ENCODE measurements around the gene SYT15.
"Not testable (repeated sequence)": the region's sequence is repeated elsewhere in the genome, so short reads cannot be mapped to it uniquely, and the experiment has no call there.

The SYT15 gene

DNA sequence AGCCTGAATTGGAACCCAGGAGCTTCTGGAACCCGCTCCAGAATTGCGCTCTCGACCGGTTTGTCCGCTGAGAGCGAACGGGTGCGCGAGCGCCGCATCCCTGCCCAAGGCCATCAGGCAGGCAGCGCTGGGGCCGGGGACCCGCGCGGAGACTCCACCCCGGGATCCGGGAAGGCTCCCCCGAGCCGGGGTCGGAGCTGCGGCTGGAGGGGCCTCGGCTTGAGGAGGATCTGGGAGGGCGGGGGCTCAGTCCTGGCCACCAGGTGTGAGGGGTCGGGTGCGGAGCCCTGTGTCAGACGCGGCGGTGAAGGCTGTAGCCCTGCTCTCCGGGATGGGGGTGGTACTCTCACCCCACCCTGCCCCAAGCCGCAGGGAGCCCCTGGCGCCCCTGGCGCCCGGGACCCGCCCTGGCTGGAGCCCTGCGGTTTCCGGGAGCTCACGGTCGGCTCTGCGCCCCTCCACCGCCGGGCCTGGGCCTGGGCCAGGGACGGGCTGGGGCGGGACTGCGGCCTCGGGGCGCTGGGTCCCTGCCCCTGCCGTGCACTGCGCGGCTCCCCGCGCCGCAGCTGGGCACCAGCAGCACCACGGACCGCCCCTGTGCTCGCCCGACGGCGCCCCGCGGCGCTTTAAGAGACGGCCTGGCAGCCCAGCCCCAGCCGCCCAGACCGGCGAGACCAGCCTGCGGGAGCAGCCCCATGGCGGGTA is at the start of gene SYT15:
Gene SYT15, plus strand, starts transcription at position 655 of the 705 bp plus-strand sequence. Its CDS starts 41 bp downstream, at position 696.
- not testable (repeated sequence) for DNase-seq

DNA sequence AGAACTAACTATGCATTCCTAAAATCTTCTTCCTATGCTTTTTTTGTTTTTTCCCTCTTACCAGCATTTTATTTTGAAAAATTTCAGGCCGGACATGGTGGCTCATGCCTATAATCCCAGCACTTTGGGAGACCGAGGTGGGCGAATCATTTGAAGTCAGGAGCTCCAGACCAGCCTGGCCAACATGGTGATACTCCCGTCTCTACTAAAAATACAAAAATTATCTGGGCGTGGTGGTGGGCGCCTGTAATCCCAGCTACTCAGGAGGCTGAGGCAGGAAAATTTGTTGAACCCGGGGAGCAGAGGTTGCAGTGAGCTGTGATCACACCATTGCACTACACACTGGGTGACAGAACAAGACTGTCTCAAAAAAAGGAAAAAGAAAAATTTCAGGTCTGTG is 49.2 kb upstream of the SYT15 start:
- DNase-seq: not testable (repeated sequence)

DNA sequence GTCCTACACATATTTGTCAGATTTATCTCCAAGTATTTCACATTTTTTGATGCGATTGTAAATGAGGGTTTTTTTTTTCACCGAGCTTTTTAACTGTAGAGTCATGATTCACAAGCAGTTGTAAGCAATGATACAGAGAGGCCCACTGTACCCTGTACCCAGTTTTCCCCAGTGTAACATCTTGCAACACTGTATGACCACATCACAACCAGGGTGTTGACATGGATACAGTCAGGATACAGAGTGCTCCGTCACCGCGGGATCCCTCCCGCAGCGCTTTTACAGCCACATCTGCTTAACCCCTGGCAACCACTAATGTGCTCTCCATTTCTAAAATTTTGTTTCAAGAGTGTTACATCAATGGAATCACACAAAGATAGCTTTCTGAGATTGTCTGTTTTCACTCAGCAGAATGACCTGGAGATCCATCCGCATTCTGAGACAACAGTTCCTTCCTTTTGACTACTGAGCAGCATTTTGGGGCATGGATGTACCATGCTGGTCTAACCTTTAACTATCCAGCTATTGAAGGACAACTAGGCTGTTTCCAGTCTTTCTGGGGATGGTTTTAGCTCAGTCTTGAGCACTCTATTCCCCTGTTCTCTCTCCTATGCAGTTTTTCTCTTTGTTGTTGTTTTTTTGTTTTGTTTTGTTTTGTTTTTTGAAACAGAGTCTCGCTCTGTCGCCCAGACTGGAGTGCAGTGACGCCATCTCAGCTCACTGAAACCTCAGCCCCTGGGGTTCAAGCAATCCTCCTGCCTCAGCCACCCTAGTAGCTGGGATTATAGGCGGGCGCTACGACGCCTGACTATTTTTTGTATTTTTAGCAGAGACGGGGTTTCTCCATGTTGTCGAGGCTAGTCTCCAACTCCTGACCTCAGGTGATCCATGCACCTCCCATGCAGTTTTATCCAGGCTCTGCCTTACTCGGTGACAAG is 48.4 kb upstream of the SYT15 start:
- DNase-seq: no peak

DNA sequence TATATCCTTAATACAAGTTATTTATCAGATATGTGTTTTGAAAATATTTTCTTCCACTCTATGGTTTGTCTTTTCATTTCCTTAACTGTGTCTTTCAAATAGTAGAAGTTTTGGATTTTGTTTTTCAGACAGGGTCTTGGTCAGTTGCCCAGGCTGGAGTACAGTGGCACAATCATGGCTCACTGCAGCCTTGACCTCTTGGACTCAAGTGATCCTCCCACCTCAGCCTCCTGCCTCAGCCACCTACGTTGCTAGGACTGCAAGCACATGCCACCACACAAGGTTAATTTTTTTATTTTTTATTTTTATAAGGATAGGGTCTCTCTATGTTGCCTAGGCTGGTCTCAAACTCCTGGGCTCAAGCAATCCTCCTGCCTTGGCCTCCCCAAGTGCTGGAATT is 46.7 kb upstream of the SYT15 start:
- DNase-seq: not testable (repeated sequence)

DNA sequence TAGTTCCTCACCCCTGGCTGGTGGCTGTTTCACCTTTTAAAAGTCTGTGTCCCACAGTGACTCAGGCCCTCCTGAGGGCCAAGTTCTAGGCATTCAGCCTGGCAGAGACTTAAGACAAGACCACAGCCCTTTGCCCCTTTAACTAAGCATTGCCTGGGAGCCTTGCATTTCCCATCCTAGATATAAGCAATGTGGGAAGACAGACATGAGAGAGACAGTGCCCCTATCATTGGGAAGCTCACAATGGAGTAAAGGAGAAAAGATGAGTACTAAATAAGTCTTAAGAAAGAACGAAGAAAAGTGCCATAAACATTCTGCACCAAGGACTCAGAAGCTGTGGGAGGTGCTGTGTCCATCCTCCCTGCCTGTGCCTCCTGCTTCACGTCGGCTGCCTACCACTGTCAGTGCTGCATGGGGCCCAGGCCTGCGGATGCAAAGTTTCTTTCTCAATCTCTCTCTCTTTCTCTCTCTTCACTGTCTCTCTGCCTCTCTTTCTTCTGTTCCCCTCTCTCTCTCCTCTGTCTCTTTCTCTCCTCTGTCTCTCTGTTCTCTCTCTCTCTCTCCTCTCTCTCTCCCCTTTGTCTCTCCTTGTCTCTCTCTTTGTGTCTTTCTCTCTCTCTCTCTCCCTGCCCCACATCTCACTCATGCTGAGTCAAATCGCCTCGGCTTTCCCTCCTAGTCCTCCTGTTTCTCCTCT is 44.0 kb upstream of the SYT15 start:
- no peak for DNase-seq

DNA sequence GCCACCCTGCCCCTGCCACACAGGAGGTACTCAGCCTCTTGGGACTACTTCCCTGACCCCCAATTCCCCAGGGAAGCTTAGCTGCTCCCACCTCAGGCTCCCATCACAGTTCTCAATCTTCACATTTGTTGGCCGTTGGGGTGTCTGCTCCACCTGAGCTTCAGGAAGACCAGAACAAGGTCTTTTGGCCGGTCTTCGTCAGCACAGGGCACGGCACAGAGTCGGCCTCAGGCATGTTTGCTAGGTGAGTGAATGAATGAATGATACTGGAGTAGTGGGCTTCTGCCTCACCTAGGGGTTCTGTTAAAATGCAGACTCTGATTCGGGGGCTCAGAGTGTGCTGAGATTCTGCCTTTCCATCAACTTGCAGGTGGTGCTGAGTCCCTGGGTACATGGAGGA is 42.8 kb upstream of the SYT15 start:
- no peak for DNase-seq

DNA sequence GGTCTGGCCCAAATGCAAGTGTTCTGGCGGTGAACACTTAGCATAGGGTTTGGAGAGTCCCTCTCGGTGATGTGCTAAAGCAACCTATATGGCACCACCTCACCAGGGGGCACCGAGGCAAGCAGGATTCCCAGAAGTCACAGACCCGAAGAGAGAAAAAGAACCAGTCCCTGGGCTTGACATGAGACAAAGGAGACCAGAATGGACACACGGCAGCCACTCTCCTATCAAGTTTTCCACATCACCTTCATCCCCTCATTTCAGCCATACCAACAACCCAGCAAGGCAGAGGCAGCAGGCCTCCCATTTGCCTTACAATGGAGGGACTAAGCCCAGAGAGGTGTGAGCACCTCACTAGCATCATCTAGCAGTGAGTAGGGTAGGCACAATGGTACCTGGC is 42.1 kb upstream of the SYT15 start:
- DNase-seq: no peak

DNA sequence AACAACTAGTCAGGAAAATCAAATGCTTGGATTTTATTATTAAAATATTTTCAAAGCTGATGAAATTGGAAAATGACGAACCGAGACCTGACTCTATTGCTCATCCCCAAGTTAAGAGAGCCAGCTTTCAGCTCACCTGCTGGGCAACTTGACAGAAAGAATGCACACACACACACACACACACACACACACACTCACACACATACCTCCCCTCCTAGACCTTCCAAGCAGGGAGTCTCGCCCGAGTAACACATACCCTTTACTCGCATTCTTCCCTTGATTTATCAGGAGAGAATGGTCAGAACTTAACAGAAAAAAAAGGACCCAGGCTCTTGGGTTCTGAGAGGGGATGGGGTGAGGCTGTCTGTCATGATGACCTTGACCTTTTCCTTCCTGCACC is 41.6 kb upstream of the SYT15 start:
- no peak for DNase-seq

DNA sequence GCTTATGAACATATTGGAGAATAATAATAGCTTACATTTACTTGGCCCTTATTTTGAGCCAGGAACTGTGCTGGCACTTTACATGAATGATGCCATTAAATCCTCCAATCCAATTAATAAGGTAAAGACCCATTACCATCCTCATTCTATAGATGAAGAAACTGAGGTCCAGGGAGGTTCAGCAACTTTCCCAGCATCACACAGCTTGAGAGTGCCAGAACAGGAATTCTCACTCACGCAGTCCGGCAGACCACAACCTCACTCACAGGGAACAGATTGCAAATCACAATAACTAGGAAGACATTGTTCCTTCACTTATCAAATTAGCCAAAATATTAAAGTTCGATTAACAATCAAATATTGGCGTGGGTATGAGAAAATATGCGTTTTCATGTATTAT is 40.8 kb upstream of the SYT15 start:
- no peak for DNase-seq

DNA sequence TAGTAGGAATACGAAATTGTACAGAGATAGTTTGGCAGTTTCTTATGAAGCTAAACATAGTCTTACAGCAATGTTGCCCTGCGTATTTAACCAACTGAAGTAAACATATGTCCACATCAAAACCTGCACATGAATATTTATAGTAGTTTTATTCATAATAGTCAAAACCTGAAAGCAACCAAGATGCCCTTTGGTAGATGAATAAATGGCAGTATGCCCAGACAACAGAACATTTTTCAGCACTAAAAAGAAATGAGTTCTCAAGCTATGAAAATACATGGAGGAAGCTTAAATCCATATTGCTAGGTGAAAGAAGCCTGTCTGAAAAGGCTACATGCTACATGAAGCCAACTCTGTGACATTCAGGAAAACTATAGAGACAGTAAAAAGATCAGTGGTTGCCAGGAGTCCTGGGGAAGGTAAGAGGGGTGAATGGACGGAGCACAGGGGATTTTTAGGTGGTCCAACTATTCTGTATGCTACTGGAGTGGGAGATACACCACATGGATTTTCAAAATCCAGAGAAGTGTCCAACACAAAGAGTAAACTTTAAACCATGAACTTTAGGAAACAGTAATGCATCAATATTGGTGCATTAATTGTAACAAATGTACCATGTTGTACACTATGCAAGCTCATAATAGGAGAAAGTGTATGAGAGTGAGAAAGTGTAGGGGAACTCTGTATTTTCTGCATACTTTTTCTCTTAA is 40.1 kb upstream of the SYT15 start:
- no peak for DNase-seq

DNA sequence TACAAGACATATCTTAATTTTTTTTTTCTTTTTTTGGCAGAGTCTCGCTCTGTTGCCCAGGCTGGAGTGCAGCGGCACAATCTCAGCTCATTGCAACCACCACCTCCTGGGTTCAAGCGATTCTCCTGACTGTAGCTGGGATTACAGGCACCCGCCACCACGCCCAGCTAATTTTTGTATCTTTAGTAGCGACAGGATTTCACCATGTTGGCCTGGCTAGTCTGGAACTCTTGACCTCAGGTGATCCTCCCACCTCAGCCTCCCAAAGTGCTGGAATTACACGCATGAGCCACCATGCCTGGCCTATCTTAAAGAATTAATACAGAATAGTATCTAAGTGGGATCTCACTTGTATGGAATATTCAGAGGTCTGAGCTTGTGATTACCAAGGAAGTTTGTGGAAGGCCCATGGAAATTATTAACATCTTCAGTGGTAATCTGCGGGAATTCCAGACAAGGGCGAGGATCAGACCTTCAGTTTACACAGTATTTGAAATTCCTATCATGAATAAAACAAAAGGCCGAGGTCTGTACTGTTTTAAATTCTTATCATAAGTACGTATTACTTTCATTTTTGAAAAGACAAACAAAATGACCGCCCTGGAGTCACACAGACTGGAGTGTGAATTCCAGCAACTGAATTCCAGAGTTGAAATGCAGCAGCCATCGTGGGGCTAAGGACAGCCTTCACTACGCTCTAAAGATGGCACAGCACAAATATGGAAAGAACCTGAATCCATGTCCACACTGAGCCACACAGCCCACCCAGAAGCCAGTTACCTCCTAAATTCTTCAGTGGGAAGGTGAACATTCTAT is 39.1 kb upstream of the SYT15 start:
- no peak for DNase-seq

DNA sequence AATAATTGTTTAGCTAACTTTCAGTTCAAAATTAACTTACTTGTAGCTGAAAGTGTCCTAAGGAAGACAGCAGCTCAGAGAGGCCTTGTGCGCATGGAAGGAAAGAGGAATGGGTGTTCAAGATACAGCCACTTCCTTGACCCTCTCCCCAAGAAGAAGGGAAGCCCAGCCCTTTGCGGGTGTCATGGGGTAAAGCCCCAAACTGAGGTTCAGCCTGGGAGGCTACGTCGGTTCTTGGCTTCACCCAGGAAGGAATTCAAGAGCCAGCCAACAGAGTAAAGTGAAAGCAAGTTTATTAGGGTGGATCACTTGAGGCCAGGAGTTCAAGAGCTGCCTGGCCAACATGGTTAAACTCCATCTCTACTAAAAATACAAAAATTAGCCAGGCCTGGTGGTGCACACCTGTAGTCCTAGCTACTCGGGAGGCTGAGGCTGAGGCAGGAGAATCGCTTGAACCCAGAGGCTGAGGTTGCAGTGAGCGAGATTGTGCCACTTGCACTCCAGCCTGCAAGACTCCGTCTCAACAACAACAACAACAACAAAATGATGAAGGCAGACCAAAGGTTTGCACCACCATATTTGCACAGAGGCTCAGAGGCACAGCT is 38.4 kb upstream of the SYT15 start:
- DNase-seq: no peak

DNA sequence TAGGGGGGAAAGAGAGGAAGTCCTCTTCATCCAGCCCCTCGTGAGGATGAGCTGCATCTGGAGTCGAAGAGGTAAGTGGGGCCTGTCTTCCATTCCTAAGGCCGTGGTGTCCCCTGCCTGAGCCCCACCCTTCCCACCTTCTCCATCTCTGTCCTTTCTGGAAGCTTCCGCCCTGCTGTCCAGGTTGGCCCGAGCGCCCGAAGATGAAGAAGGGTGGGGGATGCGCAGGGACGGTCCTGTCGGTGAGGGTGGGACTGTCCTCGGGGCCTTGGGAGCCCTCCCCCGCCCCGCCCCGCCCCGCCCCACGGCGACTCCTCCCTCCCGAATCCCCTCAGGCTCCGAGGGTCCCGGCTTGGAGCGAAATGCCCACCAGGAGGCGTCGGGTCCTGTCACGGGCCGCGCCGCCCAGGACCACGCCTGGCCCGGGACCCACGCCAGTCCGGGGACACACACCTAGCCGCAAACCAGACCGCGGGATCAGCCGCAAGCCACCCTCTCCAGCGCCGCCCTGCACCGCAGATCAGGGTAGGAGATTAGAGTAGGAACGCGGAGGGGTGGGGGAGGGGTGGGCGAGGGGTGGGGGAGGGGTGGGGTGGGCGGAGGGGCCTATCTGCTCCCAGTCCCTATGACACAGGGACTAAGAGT is 37.8 kb upstream of the SYT15 start:
- no peak for DNase-seq

DNA sequence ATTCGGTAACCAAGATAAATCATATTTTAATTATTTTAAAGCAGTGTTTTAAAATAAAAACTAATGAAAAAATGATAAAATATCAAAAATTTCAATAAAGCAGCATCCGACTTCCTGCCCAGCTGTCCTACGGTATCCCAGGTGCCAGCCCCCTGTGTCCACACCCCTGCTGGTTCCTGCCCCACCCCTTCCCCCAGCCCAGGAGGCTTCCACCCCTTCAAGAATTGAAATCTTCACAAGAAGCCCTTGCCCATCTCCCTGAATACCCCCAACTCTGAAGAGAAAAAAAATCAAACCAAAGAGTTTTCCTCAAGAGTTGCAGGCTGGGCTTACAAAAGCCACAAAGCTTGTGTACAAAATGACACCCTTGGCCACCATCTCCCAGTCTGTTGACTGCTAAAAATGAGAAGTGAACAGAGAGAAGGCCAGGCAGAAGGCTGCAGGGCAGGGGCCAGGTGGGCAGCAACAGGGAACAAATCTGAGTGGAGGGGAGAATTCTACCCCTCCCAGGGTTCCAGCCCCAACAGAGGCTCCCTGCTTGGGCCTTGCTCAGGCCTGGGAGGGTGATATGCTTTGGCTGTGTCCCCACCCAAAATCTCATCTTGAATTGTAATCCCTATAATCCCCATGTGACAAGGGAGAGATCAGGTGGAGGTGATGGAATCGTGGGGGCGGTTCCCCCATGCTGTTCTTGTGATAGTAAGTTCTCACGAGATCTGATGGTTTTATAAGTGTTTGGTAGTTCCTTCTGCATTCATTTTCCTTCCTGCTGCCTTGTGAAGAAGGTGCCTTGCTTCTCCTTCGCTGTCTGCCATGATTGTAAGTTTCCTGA is 37.0 kb upstream of the SYT15 start:
- DNase-seq: no peak

DNA sequence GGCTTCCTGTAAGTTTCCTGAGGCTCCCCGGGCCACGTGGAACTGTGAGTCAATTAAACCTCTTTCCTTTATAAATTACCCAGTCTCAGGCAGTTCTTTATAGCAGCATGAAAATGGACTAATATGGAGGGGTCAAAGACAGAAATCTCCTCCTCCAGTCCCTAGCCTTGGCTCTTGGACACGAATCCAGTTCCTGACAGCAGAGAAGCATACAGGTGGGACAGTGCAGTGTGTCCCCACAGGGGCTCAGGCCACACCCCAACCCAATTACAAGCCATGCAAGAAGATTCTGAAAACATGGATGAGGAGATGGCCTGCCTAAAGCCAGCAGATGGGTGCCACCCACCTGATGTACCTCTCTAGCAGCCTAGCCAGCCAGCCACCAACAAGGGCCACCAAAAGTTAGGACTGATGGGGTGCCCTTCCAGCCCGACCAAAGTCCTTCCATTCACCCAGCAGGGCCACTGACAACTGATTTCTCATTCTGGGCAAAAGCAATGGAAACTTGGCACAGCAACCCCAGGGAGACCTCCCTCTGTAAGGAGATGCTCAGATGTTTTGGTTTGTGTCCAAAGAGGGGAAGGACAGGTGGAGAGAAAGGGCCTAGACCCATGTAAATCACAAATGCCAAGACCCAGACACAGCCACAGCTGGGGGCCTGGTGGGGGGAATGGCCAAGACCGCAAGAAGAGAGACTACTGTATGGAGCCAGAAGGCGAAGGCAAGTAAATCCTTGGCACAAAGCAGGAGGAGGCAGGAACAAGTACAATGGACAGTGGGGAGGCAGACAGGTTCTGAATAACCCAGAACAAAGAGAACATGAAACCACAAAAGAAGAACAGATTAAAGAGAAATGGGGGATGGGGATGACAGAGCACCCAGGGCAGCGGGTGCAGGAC is 36.1 kb upstream of the SYT15 start:
- DNase-seq: no peak

DNA sequence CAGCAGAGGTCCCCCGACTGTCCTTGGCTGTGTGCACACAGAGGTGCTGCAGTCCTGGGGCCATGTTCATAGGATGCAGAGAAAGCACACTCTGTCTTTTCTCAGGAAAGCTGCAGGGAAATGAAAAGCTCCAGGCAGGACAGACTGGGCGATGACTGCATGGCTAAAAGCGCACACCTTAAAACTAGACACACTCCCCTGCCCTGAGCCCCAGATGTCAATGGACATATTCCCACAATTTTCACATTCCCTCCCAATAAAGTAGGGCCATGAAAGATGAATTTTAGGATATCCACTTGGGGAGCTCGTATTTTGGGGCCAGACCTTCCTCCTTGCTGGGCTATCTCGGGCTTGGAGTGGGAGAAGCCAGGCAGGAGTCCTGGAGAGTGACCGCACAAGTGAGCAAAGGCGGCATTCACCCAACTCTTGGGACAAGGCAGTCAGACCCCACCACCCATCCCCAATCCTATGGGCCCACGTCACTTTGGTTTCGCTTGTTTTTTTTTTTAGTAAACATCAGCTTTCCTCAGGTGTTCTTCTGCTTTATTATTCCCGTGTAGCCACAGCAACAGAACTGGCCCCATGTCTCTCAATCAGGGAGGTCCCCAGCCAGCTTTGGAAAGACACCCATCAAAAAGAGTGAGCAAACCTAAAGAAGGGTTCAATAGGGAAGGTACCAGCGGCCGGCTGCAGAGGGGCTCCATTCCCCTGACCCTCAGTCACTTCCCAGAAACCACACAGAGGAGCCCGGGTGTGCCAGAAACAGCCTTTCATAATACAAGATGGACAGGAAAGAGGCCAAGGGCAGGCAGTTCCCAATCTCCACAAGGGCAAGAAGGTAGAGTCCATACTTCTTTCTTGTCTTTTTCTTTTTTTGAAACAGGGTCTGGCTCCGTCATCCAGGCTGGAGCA is 35.2 kb upstream of the SYT15 start:
- no peak for DNase-seq

DNA sequence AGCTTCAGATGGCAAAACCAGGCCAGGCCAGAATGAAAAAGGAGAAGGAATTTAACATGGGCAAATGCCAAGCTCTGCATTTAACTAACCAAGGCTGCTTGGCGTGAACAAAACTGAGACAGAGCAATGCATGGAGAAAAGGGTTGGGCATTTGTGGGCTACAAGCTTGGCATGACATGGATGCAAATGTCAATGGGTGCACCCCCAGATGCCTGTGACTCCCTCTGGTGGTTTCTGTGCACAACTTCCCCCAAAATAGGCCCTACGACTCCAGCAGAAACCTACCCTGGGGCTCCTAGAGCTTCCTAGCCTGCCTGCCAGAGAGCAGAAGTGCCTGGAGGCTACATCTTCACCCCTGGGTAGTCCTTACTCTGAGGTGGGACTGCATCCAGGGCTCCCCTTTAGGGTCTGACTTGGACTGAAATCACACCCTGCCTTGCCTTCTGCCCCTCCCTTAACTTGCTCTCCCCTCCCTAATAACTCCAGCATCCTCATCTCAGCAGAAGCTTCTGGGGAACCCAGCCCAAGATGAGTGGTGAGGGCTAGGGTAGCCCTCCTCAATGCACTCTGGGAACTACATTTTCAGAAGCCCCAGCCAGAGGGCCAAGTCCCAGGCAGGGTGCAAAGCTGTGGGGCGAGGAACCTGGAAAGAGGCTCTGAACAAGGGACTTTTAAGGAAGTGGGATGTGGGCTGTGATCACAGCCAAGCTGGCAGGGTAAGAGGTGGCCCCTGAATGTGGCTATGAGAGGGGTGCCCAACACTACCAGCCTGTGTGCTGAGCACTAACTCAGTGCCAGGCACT is 33.7 kb upstream of the SYT15 start:
- DNase-seq: no peak

Data from stimulated activated CD4-positive, alpha-beta T cell treated with anti-CD3 and anti-CD28 coated beads, Interleukin-2, amount 100 ng/mL, for 24 hours (primary cell).